ENCODE results near the gene ATG14.

DNA sequence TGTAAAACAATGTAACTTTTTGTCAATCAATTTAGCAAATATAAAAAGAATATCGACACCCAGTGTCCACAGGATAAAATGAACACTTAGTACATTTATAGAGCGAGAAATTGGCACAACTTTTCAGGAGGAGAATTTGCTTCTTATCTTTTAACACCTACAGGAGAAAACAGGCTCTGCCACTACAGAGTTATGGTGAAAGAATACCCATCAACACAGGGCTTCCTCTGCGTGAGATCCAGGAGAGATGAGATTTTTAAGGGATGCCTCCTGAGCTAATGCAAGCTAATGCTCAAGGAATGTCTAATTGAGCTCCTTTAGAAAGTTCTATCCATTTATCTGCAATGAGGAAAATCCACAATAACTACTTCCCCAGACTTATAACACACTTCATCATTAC is 21.0 kb upstream of the ATG14 start:
- TF ChIP-seq TP53 (CRISPR knock-in tag; IDR thresholded peaks at IDR 0.05): no peak
- TF ChIP-seq, protein P1, sequence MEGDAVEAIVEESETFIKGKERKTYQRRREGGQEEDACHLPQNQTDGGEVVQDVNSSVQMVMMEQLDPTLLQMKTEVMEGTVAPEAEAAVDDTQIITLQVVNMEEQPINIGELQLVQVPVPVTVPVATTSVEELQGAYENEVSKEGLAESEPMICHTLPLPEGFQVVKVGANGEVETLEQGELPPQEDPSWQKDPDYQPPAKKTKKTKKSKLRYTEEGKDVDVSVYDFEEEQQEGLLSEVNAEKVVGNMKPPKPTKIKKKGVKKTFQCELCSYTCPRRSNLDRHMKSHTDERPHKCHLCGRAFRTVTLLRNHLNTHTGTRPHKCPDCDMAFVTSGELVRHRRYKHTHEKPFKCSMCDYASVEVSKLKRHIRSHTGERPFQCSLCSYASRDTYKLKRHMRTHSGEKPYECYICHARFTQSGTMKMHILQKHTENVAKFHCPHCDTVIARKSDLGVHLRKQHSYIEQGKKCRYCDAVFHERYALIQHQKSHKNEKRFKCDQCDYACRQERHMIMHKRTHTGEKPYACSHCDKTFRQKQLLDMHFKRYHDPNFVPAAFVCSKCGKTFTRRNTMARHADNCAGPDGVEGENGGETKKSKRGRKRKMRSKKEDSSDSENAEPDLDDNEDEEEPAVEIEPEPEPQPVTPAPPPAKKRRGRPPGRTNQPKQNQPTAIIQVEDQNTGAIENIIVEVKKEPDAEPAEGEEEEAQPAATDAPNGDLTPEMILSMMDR (IDR thresholded peaks at IDR 0.05): no peak
- no peak for TF ChIP-seq ZSCAN20 (CRISPR knock-in tag; IDR thresholded peaks at IDR 0.05)
- TF ChIP-seq MAZ (IDR thresholded peaks at IDR 0.05; ENCODE audit: borderline replicate concordance, low read depth, low read length): no peak
- no peak for TF ChIP-seq RFX5 (IDR thresholded peaks at IDR 0.05)
- TF ChIP-seq, protein P2, sequence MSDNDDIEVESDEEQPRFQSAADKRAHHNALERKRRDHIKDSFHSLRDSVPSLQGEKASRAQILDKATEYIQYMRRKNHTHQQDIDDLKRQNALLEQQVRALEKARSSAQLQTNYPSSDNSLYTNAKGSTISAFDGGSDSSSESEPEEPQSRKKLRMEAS (IDR thresholded peaks at IDR 0.05): no peak
- no peak for TF ChIP-seq EHMT2 (IDR thresholded peaks at IDR 0.05; ENCODE audit: low read depth)
- TF ChIP-seq, protein P3, sequence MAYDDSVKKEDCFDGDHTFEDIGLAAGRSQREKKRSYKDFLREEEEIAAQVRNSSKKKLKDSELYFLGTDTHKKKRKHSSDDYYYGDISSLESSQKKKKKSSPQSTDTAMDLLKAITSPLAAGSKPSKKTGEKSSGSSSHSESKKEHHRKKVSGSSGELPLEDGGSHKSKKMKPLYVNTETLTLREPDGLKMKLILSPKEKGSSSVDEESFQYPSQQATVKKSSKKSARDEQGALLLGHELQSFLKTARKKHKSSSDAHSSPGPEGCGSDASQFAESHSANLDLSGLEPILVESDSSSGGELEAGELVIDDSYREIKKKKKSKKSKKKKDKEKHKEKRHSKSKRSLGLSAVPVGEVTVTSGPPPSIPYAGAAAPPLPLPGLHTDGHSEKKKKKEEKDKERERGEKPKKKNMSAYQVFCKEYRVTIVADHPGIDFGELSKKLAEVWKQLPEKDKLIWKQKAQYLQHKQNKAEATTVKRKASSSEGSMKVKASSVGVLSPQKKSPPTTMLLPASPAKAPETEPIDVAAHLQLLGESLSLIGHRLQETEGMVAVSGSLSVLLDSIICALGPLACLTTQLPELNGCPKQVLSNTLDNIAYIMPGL (CRISPR knock-in tag; IDR thresholded peaks at IDR 0.05; ENCODE audit: borderline replicate concordance): no peak
- TF ChIP-seq NFE2L2 (conservative IDR thresholded peaks at IDR 0.05; ENCODE audit: low read length): no peak
- TF ChIP-seq KDM1A (IDR thresholded peaks at IDR 0.05; ENCODE audit: low read depth): no peak
- no peak for TF ChIP-seq HOXB13 (CRISPR knock-in tag; IDR thresholded peaks at IDR 0.05; ENCODE audit: low read depth)

All from A549 (cell line).